ENCODE data around the gene CFAP65. TPM values are rescaled to one million over a fixed set of nuclear protein-coding genes. Genes with fewer than 3 reads are reported as not detected.
A peak's percentile ranks its signal among the peaks of the same experiment; 100 is the strongest.

CFAP65 gene
- total RNA-seq, 1 donor from 2014 or later = 7.6 TPM

DNA sequence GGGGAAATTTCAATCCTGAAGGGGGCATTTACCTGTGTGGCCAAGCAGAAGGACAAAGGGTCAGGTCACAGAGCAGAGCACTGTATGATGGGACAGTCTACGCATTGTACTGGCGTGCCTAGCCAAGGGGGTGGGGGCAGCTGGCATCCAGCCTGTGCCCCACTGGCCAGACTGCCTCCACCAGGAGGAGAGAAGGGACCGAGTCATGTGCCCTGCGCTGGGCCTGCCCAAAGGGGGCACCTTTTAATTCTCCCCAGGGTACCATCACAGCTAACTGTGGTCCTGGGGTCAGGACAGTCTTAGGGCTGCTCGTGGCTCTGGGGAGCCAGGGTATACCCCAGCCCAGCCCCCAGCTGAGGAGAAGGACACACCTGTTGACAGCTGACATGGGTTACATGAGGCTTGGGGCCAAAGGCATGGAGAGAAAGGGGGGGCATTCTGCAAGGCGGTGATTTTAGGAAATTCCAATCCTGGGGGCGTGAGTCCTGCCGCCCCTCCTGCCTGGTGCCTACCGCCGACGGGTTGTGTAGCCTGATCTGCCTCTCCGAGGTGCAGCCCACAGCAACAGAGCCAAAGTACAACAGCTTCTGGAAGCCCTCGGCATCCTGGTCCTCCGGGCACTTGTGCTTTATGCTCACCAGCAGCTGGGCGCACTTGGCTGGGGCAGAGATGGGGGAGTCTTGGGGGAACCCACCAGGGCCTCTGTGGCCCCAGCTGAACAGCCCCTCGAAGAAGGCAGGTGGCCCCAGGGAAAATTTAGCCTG is 11.0 kb downstream of the CFAP65 start:
- no peaks in the 10 kb centered on the region for H3K9me3 ChIP-seq
- ATAC-seq (peak in 1 of 2 donors; percentile 6), DNase-seq (no peak)
- TF ChIP-seq, protein P1, sequence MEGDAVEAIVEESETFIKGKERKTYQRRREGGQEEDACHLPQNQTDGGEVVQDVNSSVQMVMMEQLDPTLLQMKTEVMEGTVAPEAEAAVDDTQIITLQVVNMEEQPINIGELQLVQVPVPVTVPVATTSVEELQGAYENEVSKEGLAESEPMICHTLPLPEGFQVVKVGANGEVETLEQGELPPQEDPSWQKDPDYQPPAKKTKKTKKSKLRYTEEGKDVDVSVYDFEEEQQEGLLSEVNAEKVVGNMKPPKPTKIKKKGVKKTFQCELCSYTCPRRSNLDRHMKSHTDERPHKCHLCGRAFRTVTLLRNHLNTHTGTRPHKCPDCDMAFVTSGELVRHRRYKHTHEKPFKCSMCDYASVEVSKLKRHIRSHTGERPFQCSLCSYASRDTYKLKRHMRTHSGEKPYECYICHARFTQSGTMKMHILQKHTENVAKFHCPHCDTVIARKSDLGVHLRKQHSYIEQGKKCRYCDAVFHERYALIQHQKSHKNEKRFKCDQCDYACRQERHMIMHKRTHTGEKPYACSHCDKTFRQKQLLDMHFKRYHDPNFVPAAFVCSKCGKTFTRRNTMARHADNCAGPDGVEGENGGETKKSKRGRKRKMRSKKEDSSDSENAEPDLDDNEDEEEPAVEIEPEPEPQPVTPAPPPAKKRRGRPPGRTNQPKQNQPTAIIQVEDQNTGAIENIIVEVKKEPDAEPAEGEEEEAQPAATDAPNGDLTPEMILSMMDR (IDR thresholded peaks at IDR 0.05) = no peak
- no peaks in the 10 kb centered on the region for H3K4me1 ChIP-seq
- peaks cover 33% of the 10 kb centered on the region for H3K27me3 ChIP-seq (ENCODE audit: low read depth)
- intact Hi-C loops (cut with DNase I) = no loop called here
- no peak overlapping the region for H3K27ac ChIP-seq
- H3K4me3 ChIP-seq = no peak overlapping the region
- H3K36me3 ChIP-seq = no peaks in the 10 kb centered on the region

DNA sequence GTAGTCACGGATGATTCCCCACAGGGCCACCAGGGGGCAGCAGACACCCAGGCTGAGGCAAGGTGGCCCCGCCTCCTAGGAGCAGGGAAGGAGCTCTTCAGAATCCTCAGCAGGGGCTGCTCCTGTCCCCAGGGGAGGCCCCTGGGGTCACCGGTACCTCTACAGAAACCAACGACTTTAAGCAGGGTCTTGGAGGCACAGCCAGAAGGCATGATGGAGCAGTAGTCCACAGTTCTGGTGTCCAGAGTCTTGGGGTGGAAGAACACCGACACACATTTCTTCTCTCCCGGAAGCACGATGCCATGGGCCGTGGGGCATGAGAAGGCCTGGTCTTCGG is 11.5 kb downstream of the CFAP65 start:
- TF ChIP-seq, protein P1 (IDR thresholded peaks at IDR 0.05) = peak; percentile 98
- Histone ChIP-seq H3K4me3 (no peak overlapping the region), H3K27me3 (ENCODE audit: low read depth) (peaks cover 33% of the 10 kb centered on the region), H3K9me3 (no peaks in the 10 kb centered on the region), H3K36me3 (no peaks in the 10 kb centered on the region), H3K4me1 (no peaks in the 10 kb centered on the region), H3K27ac (no peak overlapping the region)
- peak; percentile 87 to 90 for ATAC-seq
- peak; percentile 85 for DNase-seq
- intact Hi-C loops (cut with DNase I) = no loop called here

DNA sequence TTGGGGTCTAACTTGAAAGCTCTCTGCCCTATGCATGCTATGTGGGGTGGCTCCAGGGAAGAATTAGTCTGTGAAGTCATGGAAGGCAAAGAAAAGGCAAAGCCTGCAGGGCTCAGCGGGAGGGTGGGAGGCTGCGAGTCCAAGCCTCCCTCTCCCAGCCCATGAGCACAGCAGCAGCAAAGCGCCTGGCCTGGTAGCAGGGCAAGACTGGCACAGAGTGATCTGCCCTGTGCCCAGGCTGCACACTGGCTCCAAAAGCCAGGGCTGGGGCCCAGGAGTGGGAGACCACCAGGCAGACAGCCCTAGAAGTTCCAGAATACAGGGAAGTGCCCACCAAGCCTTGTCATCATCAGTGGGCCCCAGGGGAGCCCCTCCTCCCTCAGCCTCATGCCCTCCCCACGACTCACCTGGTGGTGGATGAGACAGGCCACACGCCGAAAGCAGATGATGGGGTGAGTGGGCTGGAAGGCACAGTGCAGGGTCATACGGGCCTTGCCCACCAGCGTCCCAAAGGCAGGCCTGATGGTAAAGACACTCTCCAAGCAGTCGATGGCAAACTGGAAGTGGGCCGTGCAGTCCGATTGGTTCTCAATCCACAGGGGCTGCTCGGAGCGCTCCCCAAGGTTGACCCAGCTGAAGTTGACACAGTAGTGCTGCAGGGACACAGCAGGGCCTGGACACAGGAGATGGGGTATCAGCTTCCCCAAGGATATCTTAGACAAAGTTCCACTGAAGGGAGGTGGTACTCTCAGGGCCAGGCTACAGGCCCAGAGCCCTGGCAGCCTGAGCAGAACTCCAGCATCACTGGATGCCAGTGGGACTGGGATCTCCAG is 12.1 kb downstream of the CFAP65 start:
- Histone ChIP-seq H3K4me1 (no peaks in the 10 kb centered on the region), H3K27ac (no peak overlapping the region), H3K36me3 (no peaks in the 10 kb centered on the region), H3K27me3 (ENCODE audit: low read depth) (peaks cover 33% of the 10 kb centered on the region), H3K9me3 (no peaks in the 10 kb centered on the region), H3K4me3 (no peak overlapping the region)
- no peak for DNase-seq
- intact Hi-C loops (cut with DNase I) = no loop called here
- TF ChIP-seq, protein P1 (IDR thresholded peaks at IDR 0.05) = no peak
- peak in 1 of 2 donors; percentile 9 for ATAC-seq

DNA sequence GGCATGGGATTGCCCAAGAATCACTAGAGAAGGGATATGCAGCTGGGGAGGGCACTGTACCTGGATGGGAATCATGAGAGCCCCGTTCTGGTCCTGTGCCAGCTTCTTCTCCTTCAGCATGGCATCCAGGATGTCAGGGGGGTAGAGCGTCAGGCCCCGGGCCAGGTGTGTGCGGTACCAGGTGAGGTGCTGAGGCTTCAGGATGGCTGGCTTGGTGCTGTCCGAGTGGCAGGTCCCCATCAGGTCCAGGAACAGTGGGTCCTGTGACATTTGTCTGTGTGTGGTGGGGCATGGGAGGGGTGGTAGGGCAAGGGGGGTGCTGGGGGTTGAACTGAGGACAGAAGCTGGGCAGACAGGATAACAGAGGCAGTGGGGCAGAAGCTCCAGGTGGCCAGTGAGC is 13.2 kb downstream of the CFAP65 start:
- H3K4me3 ChIP-seq = no peak overlapping the region
- no peaks in the 10 kb centered on the region for H3K36me3 ChIP-seq
- H3K9me3 ChIP-seq = no peaks in the 10 kb centered on the region
- ATAC-seq (no peak), DNase-seq (no peak)
- TF ChIP-seq, protein P1 (IDR thresholded peaks at IDR 0.05) = no peak
- H3K27ac ChIP-seq = no peak overlapping the region
- no peaks in the 10 kb centered on the region for H3K4me1 ChIP-seq
- intact Hi-C loops (cut with DNase I) = no loop called here
- peaks cover 30% of the 10 kb centered on the region for H3K27me3 ChIP-seq (ENCODE audit: low read depth)

DNA sequence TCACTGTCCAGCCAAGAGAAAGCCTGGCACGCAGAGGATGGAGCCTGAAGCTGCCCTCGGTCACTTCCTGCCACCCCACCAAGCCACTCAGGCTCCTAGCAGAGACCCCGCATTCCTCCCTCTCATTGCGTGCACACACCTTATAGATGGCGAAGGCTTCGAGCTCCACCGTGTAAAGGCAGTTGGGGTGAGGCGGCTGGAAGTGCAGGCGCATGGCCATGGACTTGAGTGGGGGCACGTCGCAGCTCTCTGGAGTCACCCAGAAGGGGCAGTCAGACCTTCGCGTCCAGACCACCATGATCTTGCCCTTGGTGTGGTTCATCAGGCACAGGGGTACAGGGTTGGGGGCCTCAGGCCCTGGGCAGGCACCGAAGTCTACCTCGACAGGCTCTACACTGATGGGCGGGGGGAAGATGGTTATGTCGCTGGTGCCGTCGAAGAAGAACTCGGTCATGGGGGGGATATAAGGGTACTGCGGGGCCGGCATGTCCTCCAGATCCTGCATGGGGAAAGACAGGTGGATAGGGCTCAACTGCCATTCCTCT is 13.7 kb downstream of the CFAP65 start:
- TF ChIP-seq, protein P1 (IDR thresholded peaks at IDR 0.05) = no peak
- H3K4me1 ChIP-seq = no peaks in the 10 kb centered on the region
- intact Hi-C loops (cut with DNase I) = no loop called here
- DNase-seq (no peak), ATAC-seq (no peak)
- peaks cover 24% of the 10 kb centered on the region for H3K27me3 ChIP-seq (ENCODE audit: low read depth)
- no peaks in the 10 kb centered on the region for H3K36me3 ChIP-seq
- no peak overlapping the region for H3K27ac ChIP-seq
- no peak overlapping the region for H3K4me3 ChIP-seq
- no peaks in the 10 kb centered on the region for H3K9me3 ChIP-seq

Data from lower lobe of right lung (tissue), 2 donors.